IMR-90 (cell line): ENCODE measurements around the gene CRYM. TPM values are rescaled to one million over a fixed set of nuclear protein-coding genes. Genes with fewer than 3 reads are reported as not detected.
"Not testable (repeated sequence)": the region's sequence is repeated elsewhere in the genome, so short reads cannot be mapped to it uniquely, and the experiment has no call there.

ENCODE experiments used
- ATAC-seq: fragments of 200-7000 bp; cut with Tn5 transposase; 2 replicates; pipeline ENCODE4 v1.9.1; 2020; ENCODE audit warnings: low read depth, mild to moderate bottlenecking, moderate library complexity
- BruUV-seq: library from RNA; stranded (reverse); fragments of 400-500 nt; replicated peaks from 2 replicates; lab custom pipeline; 2021; lab: Mats Ljungman, UMichigan
- CTCF ChIA-PET: fragments of 300-600 bp; formaldehyde crosslinking; extraction: SDS; loops from one replicate; lab custom pipeline; 2021; ENCODE audit warnings: antibody characterized with exemption; lab: Yijun Ruan, JAX
- POLR2A ChIA-PET: fragments of 300-600 bp; sonication (Branson Sonifier 250); formaldehyde crosslinking; loops from one replicate; lab custom pipeline; 2022; ENCODE audit warnings: antibody characterized with exemption; ENCODE audit not compliant: unreplicated experiment; lab: Charles Lee
- DNase-seq: peaks from one replicate; pipeline ENCODE4 v3.0.0; 2013
- H2AFZ ChIP-seq: replicated peaks from 2 replicates; pipeline ENCODE3; 2013; ENCODE audit warnings: low read length, mild to moderate bottlenecking; ENCODE audit not compliant: poor library complexity
- H2AK5ac ChIP-seq: 2 replicates; pipeline ENCODE4 v1.6.1; 2013; ENCODE audit warnings: low read depth, low read length, inconsistent platforms
- H2AK9ac ChIP-seq: replicated peaks from 2 replicates; pipeline ENCODE3; 2013; ENCODE audit warnings: mild to moderate bottlenecking, low read depth, low read length, moderate library complexity; ENCODE audit not compliant: poor library complexity
- H2BK120ac ChIP-seq: 2 replicates; pipeline ENCODE4 v1.6.1; 2013; ENCODE audit warnings: low read depth, low read length, inconsistent platforms
- H2BK15ac ChIP-seq: 3 replicates; pipeline ENCODE4 v1.6.1; 2013; ENCODE audit warnings: low read depth, low read length, inconsistent platforms
- H2BK20ac ChIP-seq: 2 replicates; pipeline ENCODE4 v1.6.1; 2013; ENCODE audit warnings: low read depth, mild to moderate bottlenecking, inconsistent platforms, low read length, moderate library complexity
- H2BK5ac ChIP-seq: 2 replicates; pipeline ENCODE4 v1.6.1; 2013; ENCODE audit warnings: mild to moderate bottlenecking, low read depth, low read length, inconsistent platforms; ENCODE audit not compliant: poor library complexity, severe bottlenecking
- H3K14ac ChIP-seq: replicated peaks from 2 replicates; pipeline ENCODE4 v1.6.1; 2013; ENCODE audit warnings: low read depth, low read length, inconsistent platforms
- H3K18ac ChIP-seq: 2 replicates; pipeline ENCODE4 v1.6.1; 2013; ENCODE audit warnings: low read depth, low read length, control low read depth
- H3K23ac ChIP-seq: 2 replicates; pipeline ENCODE4 v1.6.1; 2013; ENCODE audit warnings: low read depth, low read length, inconsistent platforms
- H3K27ac ChIP-seq: 2 replicates; pipeline ENCODE4 v1.5.1; 2013; ENCODE audit warnings: mild to moderate bottlenecking, control low read depth, low read length; ENCODE audit not compliant: insufficient read depth
- H3K27me3 ChIP-seq: 2 replicates; pipeline ENCODE4 v1.6.1; 2013; ENCODE audit warnings: low read length; ENCODE audit not compliant: control insufficient read depth, insufficient read depth
- H3K36me3 ChIP-seq: 2 replicates; pipeline ENCODE4 v1.6.1; 2013; ENCODE audit warnings: low read length, mixed read lengths; ENCODE audit not compliant: control insufficient read depth, insufficient read depth
- H3K4ac ChIP-seq: 2 replicates; pipeline ENCODE4 v1.6.1; 2013; ENCODE audit warnings: low read depth, low read length, inconsistent platforms
- H3K4me1 ChIP-seq: 2 replicates; pipeline ENCODE4 v1.6.1; 2013; ENCODE audit warnings: low read length, mixed read lengths; ENCODE audit not compliant: control insufficient read depth, insufficient read depth
- H3K4me2 ChIP-seq: 2 replicates; pipeline ENCODE4 v1.6.1; 2013; ENCODE audit warnings: low read depth, mild to moderate bottlenecking, control low read depth, low read length, moderate library complexity
- H3K4me3 ChIP-seq: 2 replicates; pipeline ENCODE4 v1.5.1; 2013; ENCODE audit warnings: low read depth, mild to moderate bottlenecking, control low read depth, low read length, moderate library complexity; ENCODE audit not compliant: insufficient read depth
- H3K56ac ChIP-seq: 2 replicates; pipeline ENCODE4 v1.6.1; 2013; ENCODE audit warnings: low read length, inconsistent platforms; ENCODE audit not compliant: insufficient read depth; ENCODE audit errors: extremely low read depth
- H3K79me1 ChIP-seq, 2 experiments: 2 replicates each; pipeline ENCODE4 v1.6.1; 2013; ENCODE audit warnings: low read length in 2 of 2, inconsistent platforms in 1 of 2, low read depth in 1 of 2
- H3K9ac ChIP-seq: 2 replicates; pipeline ENCODE4 v1.6.1; 2013; ENCODE audit warnings: low read depth, low read length, control low read depth
- H3K9me1 ChIP-seq: 2 replicates; pipeline ENCODE4 v1.6.1; 2013; ENCODE audit warnings: low read length, inconsistent platforms; ENCODE audit not compliant: insufficient read depth
- H3K9me3 ChIP-seq: 2 replicates; pipeline ENCODE4 v1.6.1; 2013; ENCODE audit warnings: low read length; ENCODE audit not compliant: control insufficient read depth, insufficient read depth
- H4K20me1 ChIP-seq: 2 replicates; pipeline ENCODE4 v1.6.1; 2013; ENCODE audit warnings: low read length, inconsistent platforms; ENCODE audit not compliant: insufficient read depth
- H4K5ac ChIP-seq: 2 replicates; pipeline ENCODE4 v1.6.1; 2013; ENCODE audit warnings: mild to moderate bottlenecking, low read depth, low read length, control low read depth
- H4K8ac ChIP-seq, 2 experiments: 2 replicates each; pipeline ENCODE4 v1.6.1; 2013; ENCODE audit warnings: low read depth in 2 of 2, low read length in 2 of 2, control low read depth in 1 of 2, inconsistent platforms in 1 of 2
- H4K91ac ChIP-seq: 2 replicates; pipeline ENCODE4 v1.6.1; 2013; ENCODE audit warnings: low read depth, low read length, inconsistent platforms; ENCODE audit not compliant: insufficient read depth
- WGBS, 2 experiments: methylation state at CpG; one replicate each; pipeline versions ENCODE4 v1.1.5 to v1.1.7; 2013; ENCODE audit warnings: missing lambda C conversion rate in 2 of 2; ENCODE audit not compliant: insufficient read length in 1 of 2; ENCODE audit errors: extremely low coverage in 2 of 2; 5-methylcytosine and 5-hydroxymethylcytosine counted together
- dilution Hi-C: fragments of 300-500 bp; cut with HindIII; formaldehyde crosslinking; loops from one replicate; pipeline ENCODE4 v1.14.3; 2018; ENCODE audit warnings: low sequenced_read_pairs; ENCODE audit not compliant: unreplicated experiment
- in situ Hi-C: fragments of 300-500 bp; cut with MboI; formaldehyde crosslinking; loops from 3 replicates; pipeline ENCODE4 v1.14.3; 2019; ENCODE audit warnings: low sequenced_read_pairs, inconsistent platforms, mixed read lengths
- intact Hi-C: fragments of 100-400 bp; cut with micrococcal nuclease; formaldehyde crosslinking; loops from 2 replicates; pipeline ENCODE4 v1.10.0; 2022
- polyA plus RNA-seq, 3 experiments: library from polyadenylated mRNA; depleted of rRNA; stranded (reverse); fragments of >200 nt; gene quantifications; 2 replicates each; pipeline ENCODE4 v1.2.3, GENCODE V29; 2012; ENCODE audit warnings: low replicate concordance in 1 of 3
- total RNA-seq: library from RNA; depleted of rRNA; stranded (reverse); fragments of >200 nt; gene quantifications from 2 replicates; pipeline ENCODE4 v1.2.3, GENCODE V29; 2012

CRYM gene
- total and polyA plus RNA-seq, 2 of the 4 experiments (the other 2 are of a cell fraction), result not detected

GRCh38 chr16:21306712-21307111 lies 28.6 kb upstream of the CRYM start:
- BruUV-seq, dilution Hi-C loops: not testable (repeated sequence)

More at GRCh38 chr16:21306712-21307111, 28.6 kb upstream of the CRYM start:
- CTCF ChIA-PET, H3K27ac ChIP-seq, in situ Hi-C loops, H3K9me3 ChIP-seq, H3K27me3 ChIP-seq, H3K14ac ChIP-seq, H4K91ac ChIP-seq, H3K4me3 ChIP-seq, H3K23ac ChIP-seq, H3K4me1 ChIP-seq, H2AK9ac ChIP-seq, H2AK5ac ChIP-seq, H3K4ac ChIP-seq, H4K5ac ChIP-seq, H3K56ac ChIP-seq, H3K36me3 ChIP-seq, H2AFZ ChIP-seq, DNase-seq, H3K18ac ChIP-seq, ATAC-seq, H3K4me2 ChIP-seq, H4K20me1 ChIP-seq, intact Hi-C loops, H3K79me1 ChIP-seq, H2BK15ac ChIP-seq, H3K9me1 ChIP-seq, H2BK5ac ChIP-seq, H4K8ac ChIP-seq, H2BK20ac ChIP-seq, H2BK120ac ChIP-seq, H3K9ac ChIP-seq, POLR2A ChIA-PET: not testable (repeated sequence)
- no CpG with 5 or more reads among the region's 5 CpGs for WGBS, 2 experiments
